AG04449 (cell line): Measurements from ENCODE around the gene USE1.

Source experiments
- CTCF ChIA-PET: fragments of 350-600 bp; formaldehyde crosslinking; extraction: SDS; loops from one replicate; lab custom pipeline; 2021; ENCODE audit warnings: antibody characterized with exemption; lab: Yijun Ruan, JAX
- POLR2A ChIA-PET: fragments of 400-600, 350-600 bp; formaldehyde crosslinking; extraction: SDS; loops from one replicate; lab custom pipeline; 2020; ENCODE audit warnings: antibody characterized with exemption, inconsistent platforms; lab: Yijun Ruan, JAX
- DNase-seq: peaks from one replicate; pipeline ENCODE4 v3.0.0-alpha.2; 2010; ENCODE audit warnings: low read depth, low spot score
- H3K4me3 ChIP-seq: 2 replicates; pipeline ENCODE4 v1.5.1; 2011; ENCODE audit warnings: low read depth, mild to moderate bottlenecking, control low read depth, low read length
- CTCF ChIP-seq: IDR thresholded peaks from one replicate; pipeline ENCODE4 v1.5.1; 2011; ENCODE audit warnings: mild to moderate bottlenecking, moderate library complexity, low read length, control low read depth, inconsistent platforms; ENCODE audit not compliant: insufficient read depth; ENCODE audit errors: missing control alignments

Gene USE1

GRCh38 chr19:17266026-17266425, 50.9 kb downstream of the USE1 start:
- CTCF ChIA-PET, result interaction anchor here (0.8 to 1.8 kb wide), 6 partner anchors 11 to 200 kb away, joined by 3 to 23 read pairs (median 4); partner anchors contain the start of gene ANKLE1
- no peak overlapping the region for H3K4me3 ChIP-seq
- no peak for DNase-seq
- POLR2A ChIA-PET, result no interaction called here
- no peak for TF ChIP-seq CTCF

- ChIA-PET POLR2A (interaction anchor here (0.6 to 0.9 kb wide), 5 partner anchors 32 to 1119 kb away, joined by 3 read pairs; partner anchors contain the start of genes GDF15 and USE1), CTCF (interaction anchor here (0.8 to 1.8 kb wide), 6 partner anchors 12 to 199 kb away, joined by 3 to 23 read pairs (median 4); partner anchors contain the start of gene ANKLE1)
- TF ChIP-seq CTCF, result no peak
- no peak for DNase-seq
- H3K4me3 ChIP-seq, result no peak overlapping the region
Measured at GRCh38 chr19:17266589-17266974, 51.4 kb downstream of the USE1 start.

- POLR2A ChIA-PET, result interaction anchor here (0.6 to 1.2 kb wide), 8 partner anchors 13 to 1119 kb away, joined by 3 to 5 read pairs (median 3); partner anchors contain the start of genes GDF15 and USE1
- peak; percentile 99 for DNase-seq
- CTCF ChIA-PET, result interaction anchor here (0.8 to 2.1 kb wide), 7 partner anchors 13 to 41 kb away, joined by 3 to 23 read pairs (median 4); partner anchors contain the start of gene ANKLE1
- no peak for TF ChIP-seq CTCF
- peak within 1 kb of the TSS; percentile 98 for H3K4me3 ChIP-seq
Measured at GRCh38 chr19:17266975-17267788, 52.0 kb downstream of the USE1 start, which contains the start of gene BABAM1. Gene BABAM1 (plus strand): TSS chr19:17267443. CDS start chr19:17268807, 1,364 bp downstream.

GRCh38 chr19:17268754-17269153, 53.6 kb downstream of the USE1 start:
- ChIA-PET POLR2A (no interaction called here), CTCF (interaction anchor here (0.9 to 2.1 kb wide), 3 partner anchors 14 to 37 kb away, joined by 3 to 16 read pairs (median 3); partner anchors contain the start of gene MRPL34)
- no peak overlapping the region; the same call in 1 of the 2 replicates for H3K4me3 ChIP-seq
- DNase-seq, result no peak
- TF ChIP-seq CTCF, result no peak
